Measurements from ENCODE around the gene GAPVD1. TPM values are rescaled to one million over a fixed set of nuclear protein-coding genes. Genes with fewer than 3 reads are reported as not detected.

The GAPVD1 gene
- total and polyA plus RNA-seq, 2 of the 13 experiments (the other 11 are each of a cell fraction or from before 2014, with no cell fraction given): 11.1 to 33.2 TPM

- TF ChIP-seq FOXM1 (CRISPR knock-in tag; IDR thresholded peaks at IDR 0.05) (no peak), ZNF607 (CRISPR knock-in tag; IDR thresholded peaks at IDR 0.05; ENCODE audit: borderline replicate concordance) (no peak), ZFP36L1 (CRISPR knock-in tag; IDR thresholded peaks at IDR 0.05) (no peak), ZNF567 (CRISPR knock-in tag; IDR thresholded peaks at IDR 0.05; ENCODE audit: borderline replicate concordance) (no peak), MEIS1 (CRISPR knock-in tag; IDR thresholded peaks at IDR 0.05; ENCODE audit: borderline replicate concordance) (no peak), MAX (IDR thresholded peaks at IDR 0.05) (no peak), HMG20B (CRISPR knock-in tag; conservative IDR thresholded peaks at IDR 0.05) (no peak), HBP1 (CRISPR knock-in tag; IDR thresholded peaks at IDR 0.05; ENCODE audit: low read depth) (no peak), MAZ (IDR thresholded peaks at IDR 0.05; ENCODE audit: borderline replicate concordance, low read depth, low read length) (no peak), MAZ (CRISPR knock-in tag; IDR thresholded peaks at IDR 0.05; ENCODE audit: low read depth) (no peak), ZNF44 (CRISPR knock-in tag; IDR thresholded peaks at IDR 0.05) (no peak)
- TF ChIP-seq, protein P1, sequence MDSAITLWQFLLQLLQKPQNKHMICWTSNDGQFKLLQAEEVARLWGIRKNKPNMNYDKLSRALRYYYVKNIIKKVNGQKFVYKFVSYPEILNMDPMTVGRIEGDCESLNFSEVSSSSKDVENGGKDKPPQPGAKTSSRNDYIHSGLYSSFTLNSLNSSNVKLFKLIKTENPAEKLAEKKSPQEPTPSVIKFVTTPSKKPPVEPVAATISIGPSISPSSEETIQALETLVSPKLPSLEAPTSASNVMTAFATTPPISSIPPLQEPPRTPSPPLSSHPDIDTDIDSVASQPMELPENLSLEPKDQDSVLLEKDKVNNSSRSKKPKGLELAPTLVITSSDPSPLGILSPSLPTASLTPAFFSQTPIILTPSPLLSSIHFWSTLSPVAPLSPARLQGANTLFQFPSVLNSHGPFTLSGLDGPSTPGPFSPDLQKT (CRISPR knock-in tag; IDR thresholded peaks at IDR 0.05; ENCODE audit: borderline replicate concordance): no peak
- TF ChIP-seq, protein P2, sequence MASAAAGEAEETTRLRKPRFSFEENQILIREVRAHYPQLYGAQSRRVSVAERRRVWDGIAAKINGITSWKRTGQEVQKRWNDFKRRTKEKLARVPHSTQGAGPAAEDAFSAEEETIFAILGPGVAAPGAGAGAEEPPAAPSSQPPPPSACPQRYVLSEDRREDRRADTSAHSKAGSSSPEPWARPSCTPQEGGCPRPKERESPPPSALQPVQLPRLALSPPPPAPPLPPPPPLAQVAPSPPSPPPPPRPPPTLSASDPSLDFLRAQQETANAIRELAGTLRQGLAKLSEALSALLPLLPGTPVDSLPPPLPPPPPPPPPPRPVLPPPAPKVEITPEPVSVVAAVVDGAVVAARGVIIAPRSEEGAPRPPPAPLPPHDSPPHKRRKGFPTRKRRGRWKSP (CRISPR knock-in tag; IDR thresholded peaks at IDR 0.05): no peak
- TF ChIP-seq, protein P3, sequence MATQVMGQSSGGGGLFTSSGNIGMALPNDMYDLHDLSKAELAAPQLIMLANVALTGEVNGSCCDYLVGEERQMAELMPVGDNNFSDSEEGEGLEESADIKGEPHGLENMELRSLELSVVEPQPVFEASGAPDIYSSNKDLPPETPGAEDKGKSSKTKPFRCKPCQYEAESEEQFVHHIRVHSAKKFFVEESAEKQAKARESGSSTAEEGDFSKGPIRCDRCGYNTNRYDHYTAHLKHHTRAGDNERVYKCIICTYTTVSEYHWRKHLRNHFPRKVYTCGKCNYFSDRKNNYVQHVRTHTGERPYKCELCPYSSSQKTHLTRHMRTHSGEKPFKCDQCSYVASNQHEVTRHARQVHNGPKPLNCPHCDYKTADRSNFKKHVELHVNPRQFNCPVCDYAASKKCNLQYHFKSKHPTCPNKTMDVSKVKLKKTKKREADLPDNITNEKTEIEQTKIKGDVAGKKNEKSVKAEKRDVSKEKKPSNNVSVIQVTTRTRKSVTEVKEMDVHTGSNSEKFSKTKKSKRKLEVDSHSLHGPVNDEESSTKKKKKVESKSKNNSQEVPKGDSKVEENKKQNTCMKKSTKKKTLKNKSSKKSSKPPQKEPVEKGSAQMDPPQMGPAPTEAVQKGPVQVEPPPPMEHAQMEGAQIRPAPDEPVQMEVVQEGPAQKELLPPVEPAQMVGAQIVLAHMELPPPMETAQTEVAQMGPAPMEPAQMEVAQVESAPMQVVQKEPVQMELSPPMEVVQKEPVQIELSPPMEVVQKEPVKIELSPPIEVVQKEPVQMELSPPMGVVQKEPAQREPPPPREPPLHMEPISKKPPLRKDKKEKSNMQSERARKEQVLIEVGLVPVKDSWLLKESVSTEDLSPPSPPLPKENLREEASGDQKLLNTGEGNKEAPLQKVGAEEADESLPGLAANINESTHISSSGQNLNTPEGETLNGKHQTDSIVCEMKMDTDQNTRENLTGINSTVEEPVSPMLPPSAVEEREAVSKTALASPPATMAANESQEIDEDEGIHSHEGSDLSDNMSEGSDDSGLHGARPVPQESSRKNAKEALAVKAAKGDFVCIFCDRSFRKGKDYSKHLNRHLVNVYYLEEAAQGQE (IDR thresholded peaks at IDR 0.05; ENCODE audit: borderline replicate concordance in 1 of 2, low read depth in 1 of 2, low read length in 2 of 2): no peak
- TF ChIP-seq, protein P4, sequence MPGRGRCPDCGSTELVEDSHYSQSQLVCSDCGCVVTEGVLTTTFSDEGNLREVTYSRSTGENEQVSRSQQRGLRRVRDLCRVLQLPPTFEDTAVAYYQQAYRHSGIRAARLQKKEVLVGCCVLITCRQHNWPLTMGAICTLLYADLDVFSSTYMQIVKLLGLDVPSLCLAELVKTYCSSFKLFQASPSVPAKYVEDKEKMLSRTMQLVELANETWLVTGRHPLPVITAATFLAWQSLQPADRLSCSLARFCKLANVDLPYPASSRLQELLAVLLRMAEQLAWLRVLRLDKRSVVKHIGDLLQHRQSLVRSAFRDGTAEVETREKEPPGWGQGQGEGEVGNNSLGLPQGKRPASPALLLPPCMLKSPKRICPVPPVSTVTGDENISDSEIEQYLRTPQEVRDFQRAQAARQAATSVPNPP (CRISPR knock-in tag; IDR thresholded peaks at IDR 0.05): no peak
- BruUV-seq (replicated peaks): no TSS peak
- in situ Hi-C loops (cut with HindIII; ENCODE audit: extremely low pct_ligation_motif_present, low pct_unique_long_range_greater_than_20kb) (no loop called here), intact Hi-C loops (cut with micrococcal nuclease; ENCODE audit: unreplicated experiment) (no loop called here)
- ATAC-seq: no peak
- H3K9me3 ChIP-seq (ENCODE audit: low read length): no peaks in the 10 kb centered on the region
- no peaks in the 10 kb centered on the region for H3K4me1 ChIP-seq (ENCODE audit: insufficient read depth, low read length)
- H3K4me2 ChIP-seq (ENCODE audit: low read depth, low read length): no peak overlapping the region
- H3K4me3 ChIP-seq (replicated peaks in 1 of 3; ENCODE audit: insufficient read depth in 1 of 3, low read depth in 2 of 3, low read length in 3 of 3): no peak overlapping the region
- no peak overlapping the region for H3K27ac ChIP-seq (ENCODE audit: extremely low read length, insufficient read depth, low read length)
- H4K20me1 ChIP-seq (ENCODE audit: insufficient read depth, low read length): no peaks in the 10 kb centered on the region
- H3K27me3 ChIP-seq (ENCODE audit: control insufficient read depth in 1 of 2, insufficient read depth in 2 of 2, low read length in 2 of 2): no peaks in the 10 kb centered on the region
- no peaks in the 10 kb centered on the region for H3K79me2 ChIP-seq (ENCODE audit: insufficient read depth, low read length)
- WGBS (ENCODE audit: low lambda C conversion rate): 88% methylated on average over 5 of the region's 5 CpGs
- no peak overlapping the region for H2AFZ ChIP-seq (ENCODE audit: low read length)
- H3K36me3 ChIP-seq (replicated peaks in 1 of 2; ENCODE audit: control insufficient read depth in 1 of 2, insufficient read depth in 2 of 2, low read length in 2 of 2): peaks cover 16 to 56% of the 10 kb centered on the region in 2 experiments
- DNase-seq (ENCODE audit: low spot score): no peak
- no peak for FAIRE-seq
- H3K9ac ChIP-seq (ENCODE audit: insufficient read depth, low read depth, low read length): no peak overlapping the region
- CTCF ChIA-PET (ENCODE audit: low intra/inter-chr PET ratio, low total read pairs): no interaction called here
- POLR2A ChIA-PET: interaction anchor here (0.9 kb wide), 1 partner anchor 10 kb away, joined by 3 read pairs; no protein-coding TSS in a partner anchor
Observed at GRCh38 chr9:125214186-125214585, 47.4 kb upstream of the GAPVD1 start.
